GM19239 (cell line): ENCODE results near the gene SNRK.
A peak's percentile ranks its signal among the peaks of the same experiment; 100 is the strongest.

Experiments
- DNase-seq: peaks from one replicate; pipeline ENCODE4 v3.0.0; 2011; ENCODE audit warnings: low spot score; ENCODE audit not compliant: insufficient read length
- FAIRE-seq: peaks from 2 replicates; lab custom pipeline; 2011; peaks lifted over from hg19 to GRCh38; lab: Jason Lieb, UNC

The SNRK gene

GRCh38 chr3:43266451-43266850, 19.9 kb upstream of the SNRK start:
- FAIRE-seq (no peak), DNase-seq (no peak)

- FAIRE-seq (no peak), DNase-seq (no peak)
Observed at GRCh38 chr3:43266995-43267394, 19.3 kb upstream of the SNRK start.

- FAIRE-seq, result no peak
- no peak for DNase-seq
Observed at GRCh38 chr3:43268636-43269035, 17.7 kb upstream of the SNRK start.

GRCh38 chr3:43270078-43270477, 16.3 kb upstream of the SNRK start:
- DNase-seq (no peak), FAIRE-seq (no peak)

- DNase-seq, result no peak
- FAIRE-seq, result no peak
Observed at GRCh38 chr3:43273416-43273815, 12.9 kb upstream of the SNRK start.

GRCh38 chr3:43279082-43279481, 7.3 kb upstream of the SNRK start:
- no peak for DNase-seq
- no peak for FAIRE-seq

GRCh38 chr3:43279532-43279931, 6.8 kb upstream of the SNRK start:
- DNase-seq (no peak), FAIRE-seq (no peak)

- no peak for DNase-seq
- no peak for FAIRE-seq
Observed at GRCh38 chr3:43281020-43281419, 5.3 kb upstream of the SNRK start.

GRCh38 chr3:43284171-43284570, 2.2 kb upstream of the SNRK start:
- FAIRE-seq, result no peak
- DNase-seq, result no peak

GRCh38 chr3:43285644-43286043, 696 bp upstream of the SNRK start:
- no peak for DNase-seq
- no peak for FAIRE-seq

- FAIRE-seq (peak; percentile 72), DNase-seq (peak; percentile 40)
Observed at GRCh38 chr3:43286841-43287499, 630 bp downstream of the SNRK start.

GRCh38 chr3:43287500-43287873, 1.1 kb downstream of the SNRK start:
- peak; percentile 79 for FAIRE-seq

GRCh38 chr3:43288366-43288765, 2.0 kb downstream of the SNRK start:
- FAIRE-seq (peak; percentile 91), DNase-seq (peak; percentile 31)

More at GRCh38 chr3:43287500-43287873, 1.1 kb downstream of the SNRK start:
- no peak for DNase-seq

GRCh38 chr3:43288850-43289249, 2.5 kb downstream of the SNRK start:
- no peak for DNase-seq
- FAIRE-seq, result no peak

- DNase-seq (no peak), FAIRE-seq (no peak)
Observed at GRCh38 chr3:43289401-43289800, 3.1 kb downstream of the SNRK start.

GRCh38 chr3:43289841-43290470, 3.6 kb downstream of the SNRK start:
- DNase-seq, result no peak
- peak; percentile 60 for FAIRE-seq

GRCh38 chr3:43290956-43291355, 4.6 kb downstream of the SNRK start:
- DNase-seq (no peak), FAIRE-seq (no peak)

GRCh38 chr3:43291546-43291945, 5.2 kb downstream of the SNRK start:
- peak; percentile 57 for FAIRE-seq

GRCh38 chr3:43294975-43295374, 8.6 kb downstream of the SNRK start:
- DNase-seq, result no peak
- FAIRE-seq, result peak; percentile 69

More at GRCh38 chr3:43291546-43291945, 5.2 kb downstream of the SNRK start:
- no peak for DNase-seq

GRCh38 chr3:43296565-43296964, 10.2 kb downstream of the SNRK start:
- no peak for DNase-seq
- FAIRE-seq, result peak; percentile 93

- FAIRE-seq (no peak), DNase-seq (no peak)
Observed at GRCh38 chr3:43298292-43298691, 12.0 kb downstream of the SNRK start.

GRCh38 chr3:43298761-43299160, 12.4 kb downstream of the SNRK start:
- DNase-seq (no peak), FAIRE-seq (no peak)
